Activated naive CD4-positive, alpha-beta T cell treated with anti-CD3 and anti-CD28 coated beads, Interleukin-2, amount 50 U/mL, for 16 hours (primary cell): ENCODE data around the gene SOX18.
"Not testable (repeated sequence)": the region's sequence is repeated elsewhere in the genome, so short reads cannot be mapped to it uniquely, and the experiment has no call there.

Source experiments
- DNase-seq: peaks from one replicate; pipeline ENCODE4 v3.0.0-alpha.2; 2020

The SOX18 gene

GRCh38 chr20:64015635-64016034 lies 33.8 kb downstream of the SOX18 start:
- no peak for DNase-seq

DNA sequence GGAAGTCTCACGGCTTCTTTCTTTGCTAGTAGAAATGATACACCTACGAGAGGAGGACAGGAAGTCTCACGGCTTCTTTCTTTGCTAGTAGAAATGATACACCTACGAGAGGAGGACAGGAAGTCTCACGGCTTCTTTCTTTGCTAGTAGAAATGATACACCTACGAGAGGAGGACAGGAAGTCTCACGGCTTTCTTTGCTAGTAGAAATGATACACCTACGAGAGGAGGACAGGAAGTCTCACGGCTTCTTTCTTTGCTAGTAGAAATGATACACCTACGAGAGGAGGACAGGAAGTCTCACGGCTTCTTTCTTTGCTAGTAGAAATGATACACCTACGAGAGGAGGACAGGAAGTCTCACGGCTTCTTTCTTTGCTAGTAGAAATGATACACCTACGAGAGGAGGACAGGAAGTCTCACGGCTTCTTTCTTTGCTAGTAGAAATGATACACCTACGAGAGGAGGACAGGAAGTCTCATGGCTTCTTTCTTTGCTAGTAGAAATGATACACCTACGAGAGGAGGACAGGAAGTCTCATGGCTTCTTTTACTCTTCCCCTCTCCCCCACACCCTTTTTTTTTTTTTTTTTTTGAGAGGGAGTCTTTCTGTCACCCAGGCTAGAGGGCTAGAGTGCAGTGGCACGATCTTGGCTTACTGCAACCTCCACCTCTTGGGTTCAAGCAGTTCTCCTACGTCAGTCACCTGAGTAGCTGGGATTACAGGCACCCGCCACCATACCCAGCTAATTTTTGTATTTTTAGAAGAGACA lies 36.9 kb downstream of the SOX18 start:
- not testable (repeated sequence) for DNase-seq

- no peak for DNase-seq
Measured at GRCh38 chr20:64011366-64011779, 38.1 kb downstream of the SOX18 start.

- no peak for DNase-seq
Measured at GRCh38 chr20:64010711-64011237, 38.7 kb downstream of the SOX18 start.

DNA sequence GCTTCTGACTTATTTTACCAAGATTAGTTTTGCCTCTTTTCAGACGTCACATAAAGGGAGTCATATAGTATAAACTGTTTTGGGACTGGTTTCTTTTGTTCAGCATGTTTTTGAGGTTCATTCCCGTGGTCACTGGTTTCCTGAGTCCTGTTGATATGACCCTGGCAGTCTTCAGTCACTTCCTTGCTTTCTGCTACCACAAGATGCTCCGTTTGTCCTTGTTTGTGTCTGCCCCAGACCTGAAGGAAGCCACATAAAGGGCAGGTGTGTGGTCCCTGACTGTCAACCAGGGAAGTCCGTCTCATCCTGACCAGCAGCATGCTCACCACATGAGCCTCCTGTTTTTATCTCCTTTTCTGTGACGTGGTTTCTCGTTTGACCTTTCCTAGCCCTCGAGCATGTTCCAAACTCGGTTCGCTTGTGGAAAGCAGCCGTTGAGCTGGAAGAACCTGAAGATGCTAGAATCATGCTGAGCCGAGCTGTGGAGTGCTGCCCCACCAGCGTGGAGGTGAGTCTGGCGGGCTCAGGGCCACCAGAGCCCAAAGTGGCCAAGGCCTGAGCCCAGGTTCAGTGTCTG lies 39.5 kb downstream of the SOX18 start:
- no peak for DNase-seq

- DNase-seq, result no peak
Measured at GRCh38 chr20:64006902-64007301, 42.5 kb downstream of the SOX18 start.

GRCh38 chr20:64006490-64006889 lies 42.9 kb downstream of the SOX18 start:
- DNase-seq, result no peak

GRCh38 chr20:64005394-64005793 lies 44.0 kb downstream of the SOX18 start:
- no peak for DNase-seq

- DNase-seq, result no peak
Measured at GRCh38 chr20:64003960-64004725, 45.3 kb downstream of the SOX18 start.

DNA sequence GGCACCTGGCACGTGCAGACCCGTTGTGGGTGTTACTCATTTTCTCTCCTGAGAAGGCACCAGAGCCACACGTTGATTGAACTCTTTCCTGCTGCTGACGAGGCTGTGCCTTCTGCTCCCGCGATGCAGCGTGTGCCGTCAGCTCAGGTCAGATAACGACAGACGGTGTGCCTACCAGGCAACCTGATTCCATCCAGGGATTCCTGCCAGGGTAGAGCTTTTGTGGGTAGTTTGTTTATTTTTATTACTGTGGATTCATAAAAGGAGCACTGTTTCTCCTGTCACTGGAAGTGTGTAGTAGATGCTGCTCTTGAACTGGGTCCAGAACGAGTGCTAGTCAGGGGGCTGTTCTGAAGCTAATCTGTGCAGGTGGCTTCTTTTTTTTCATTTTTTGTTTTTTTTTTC lies 47.8 kb downstream of the SOX18 start:
- peak; percentile 39 for DNase-seq

- no peak for DNase-seq
Measured at GRCh38 chr20:64000906-64001305, 48.5 kb downstream of the SOX18 start.
